Smooth muscle cell (in vitro differentiated cells): ENCODE results near the gene DGKZ. TPM values are rescaled to one million over a fixed set of nuclear protein-coding genes. Genes with fewer than 3 reads are reported as not detected.

ENCODE experiments used
- DNase-seq: peaks from one replicate; lab custom pipeline; 2025; ENCODE audit not compliant: unreplicated experiment; lab: John Stamatoyannopoulos, UW
- H2AFZ ChIP-seq: fragments of 200-600 bp; sonication (generic); 2 replicates; pipeline ENCODE4 v1.6.0; 2016; ENCODE audit warnings: antibody characterized with exemption, low read depth, mild to moderate bottlenecking
- H3F3A ChIP-seq: fragments of 200-600 bp; sonication (generic); 2 replicates; pipeline ENCODE4 v1.6.0; 2017; ENCODE audit warnings: antibody characterized with exemption, low read depth
- H3K27ac ChIP-seq: fragments of 200-600 bp; sonication (generic); 2 replicates; pipeline ENCODE4 v1.5.1; 2016; ENCODE audit warnings: low read depth, mild to moderate bottlenecking
- H3K27me3 ChIP-seq: fragments of 200-600 bp; sonication (generic); 2 replicates; pipeline ENCODE4 v1.6.1; 2016; ENCODE audit warnings: low read depth, mild to moderate bottlenecking
- H3K36me3 ChIP-seq: fragments of 200-600 bp; sonication (generic); 2 replicates; pipeline ENCODE4 v1.5.1; 2016; ENCODE audit warnings: low read depth
- H3K4me1 ChIP-seq: fragments of 200-600 bp; sonication (generic); 2 replicates; pipeline ENCODE4 v1.5.1; 2016; ENCODE audit warnings: low read depth
- H3K4me2 ChIP-seq: fragments of 200-600 bp; sonication (generic); 2 replicates; pipeline ENCODE4 v1.6.0; 2016; ENCODE audit warnings: mild to moderate bottlenecking
- H3K4me3 ChIP-seq: fragments of 200-600 bp; sonication (generic); 2 replicates; pipeline ENCODE4 v1.5.1; 2016; ENCODE audit warnings: mild to moderate bottlenecking
- H3K79me2 ChIP-seq: fragments of 200-600 bp; sonication (generic); 2 replicates; pipeline ENCODE4 v1.6.0; 2016; ENCODE audit warnings: low read depth, mild to moderate bottlenecking
- H3K9ac ChIP-seq: fragments of 200-600 bp; sonication (generic); 2 replicates; pipeline ENCODE4 v1.6.0; 2016; ENCODE audit warnings: low read depth
- H3K9me3 ChIP-seq: fragments of 200-600 bp; sonication (generic); replicated peaks from 2 replicates; pipeline ENCODE4 v1.5.1; 2016; ENCODE audit warnings: low read depth
- H4K20me1 ChIP-seq: fragments of 200-600 bp; sonication (generic); 2 replicates; pipeline ENCODE4 v1.6.0; 2016; ENCODE audit warnings: low read depth
- WGBS: methylation state at CpG from one replicate; pipeline ENCODE4 v1.1.7; 2016; ENCODE audit warnings: low lambda C conversion rate; 5-methylcytosine and 5-hydroxymethylcytosine counted together
- polyA plus RNA-seq: library from polyadenylated mRNA; unstranded; fragments of >200 nt; fragmentation: Nextera tagmentation; extraction: Ambion mirVana; gene quantifications from 2 replicates; pipeline ENCODE4 v1.2.1, GENCODE V29; 2016
- total RNA-seq: library from RNA; depleted of rRNA; stranded (reverse); fragments of >200 nt; gene quantifications from 2 replicates; pipeline ENCODE4 v1.2.3, GENCODE V29; 2014
- TF ChIP-seq, protein P1 (sequence below): fragments of 200-600 bp; sonication (generic); IDR thresholded peaks from 2 replicates; pipeline ENCODE4 v1.5.1; 2017; ENCODE audit warnings: borderline replicate concordance, mild to moderate bottlenecking, antibody characterized with exemption; ENCODE audit not compliant: insufficient read depth, poor library complexity, severe bottlenecking

The DGKZ gene
- total and polyA plus RNA-seq, 2 experiments from 2014 or later: 30.7 to 42.1 TPM

DNA sequence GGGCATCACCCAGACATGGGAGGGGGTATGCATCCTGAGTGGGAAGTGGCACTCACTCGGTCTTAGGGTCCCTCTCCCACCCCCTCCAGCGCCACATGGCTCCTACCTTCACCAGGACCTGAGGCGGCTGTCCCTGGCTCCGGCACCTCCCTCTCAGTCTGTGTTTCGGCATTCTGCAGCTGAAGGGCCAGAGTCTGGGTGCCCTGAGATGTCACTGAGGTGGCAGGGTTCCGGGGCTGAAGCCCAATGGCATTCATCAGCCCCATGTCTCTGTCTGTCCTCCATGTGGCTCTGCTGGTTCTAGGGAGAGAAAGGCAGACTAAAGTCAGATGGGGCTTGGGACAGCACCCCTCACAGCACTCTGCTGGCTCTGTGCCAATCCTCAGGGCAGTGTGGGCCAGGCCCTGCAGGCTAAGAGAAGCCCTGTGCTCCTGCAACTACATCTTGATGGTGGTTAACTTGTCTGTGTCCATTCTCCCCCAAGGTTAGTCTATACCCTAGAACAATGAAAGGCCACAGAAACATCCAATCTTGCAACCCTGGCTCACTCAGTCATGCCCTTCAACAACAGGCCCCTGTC, 61.2 kb downstream of the DGKZ start:
- no peak overlapping the region for H3K9ac ChIP-seq
- H3F3A ChIP-seq: no peaks in the 10 kb centered on the region
- H3K27me3 ChIP-seq: no peaks in the 10 kb centered on the region
- peaks cover 4% of the 10 kb centered on the region for H3K36me3 ChIP-seq
- TF ChIP-seq, protein P1, sequence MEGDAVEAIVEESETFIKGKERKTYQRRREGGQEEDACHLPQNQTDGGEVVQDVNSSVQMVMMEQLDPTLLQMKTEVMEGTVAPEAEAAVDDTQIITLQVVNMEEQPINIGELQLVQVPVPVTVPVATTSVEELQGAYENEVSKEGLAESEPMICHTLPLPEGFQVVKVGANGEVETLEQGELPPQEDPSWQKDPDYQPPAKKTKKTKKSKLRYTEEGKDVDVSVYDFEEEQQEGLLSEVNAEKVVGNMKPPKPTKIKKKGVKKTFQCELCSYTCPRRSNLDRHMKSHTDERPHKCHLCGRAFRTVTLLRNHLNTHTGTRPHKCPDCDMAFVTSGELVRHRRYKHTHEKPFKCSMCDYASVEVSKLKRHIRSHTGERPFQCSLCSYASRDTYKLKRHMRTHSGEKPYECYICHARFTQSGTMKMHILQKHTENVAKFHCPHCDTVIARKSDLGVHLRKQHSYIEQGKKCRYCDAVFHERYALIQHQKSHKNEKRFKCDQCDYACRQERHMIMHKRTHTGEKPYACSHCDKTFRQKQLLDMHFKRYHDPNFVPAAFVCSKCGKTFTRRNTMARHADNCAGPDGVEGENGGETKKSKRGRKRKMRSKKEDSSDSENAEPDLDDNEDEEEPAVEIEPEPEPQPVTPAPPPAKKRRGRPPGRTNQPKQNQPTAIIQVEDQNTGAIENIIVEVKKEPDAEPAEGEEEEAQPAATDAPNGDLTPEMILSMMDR: no peak
- no peaks in the 10 kb centered on the region for H4K20me1 ChIP-seq
- H3K79me2 ChIP-seq: no peaks in the 10 kb centered on the region
- H3K4me1 ChIP-seq: no peaks in the 10 kb centered on the region
- H3K27ac ChIP-seq: no peak overlapping the region
- no peaks in the 10 kb centered on the region for H3K9me3 ChIP-seq
- no peak overlapping the region for H3K4me2 ChIP-seq
- no peak for DNase-seq
- no peak overlapping the region for H2AFZ ChIP-seq
- no peak overlapping the region for H3K4me3 ChIP-seq
- 97% methylated on average over 6 of the region's 6 CpGs for WGBS

GRCh38 chr11:46410021-46410420, 62.8 kb downstream of the DGKZ start:
- DNase-seq: no peak
- H3K36me3 ChIP-seq: peaks cover 4% of the 10 kb centered on the region
- no peaks in the 10 kb centered on the region for H3K4me1 ChIP-seq
- no peak overlapping the region for H3K4me2 ChIP-seq
- H3K27me3 ChIP-seq: no peaks in the 10 kb centered on the region
- H3K4me3 ChIP-seq: no peak overlapping the region
- H3K27ac ChIP-seq: no peak overlapping the region
- no peaks in the 10 kb centered on the region for H3F3A ChIP-seq
- TF ChIP-seq, protein P1: peak; percentile 3
- no peaks in the 10 kb centered on the region for H3K9me3 ChIP-seq
- 85% methylated on average over 5 of the region's 5 CpGs for WGBS
- no peak overlapping the region for H3K9ac ChIP-seq
- no peaks in the 10 kb centered on the region for H3K79me2 ChIP-seq
- H2AFZ ChIP-seq: no peak overlapping the region
- H4K20me1 ChIP-seq: no peaks in the 10 kb centered on the region

GRCh38 chr11:46413760-46414465, 66.7 kb downstream of the DGKZ start:
- TF ChIP-seq, protein P1: no peak
- DNase-seq: no peak
- Histone ChIP-seq H3K4me1 (peaks cover 21% of the 10 kb centered on the region), H3K36me3 (no peaks in the 10 kb centered on the region), H3K9ac (no peak overlapping the region), H3K4me3 (no peak overlapping the region), H3K4me2 (no peak overlapping the region), H3K27ac (no peak overlapping the region), H3F3A (no peaks in the 10 kb centered on the region), H3K79me2 (no peaks in the 10 kb centered on the region), H3K27me3 (no peaks in the 10 kb centered on the region), H4K20me1 (peaks cover 4% of the 10 kb centered on the region), H3K9me3 (no peaks in the 10 kb centered on the region), H2AFZ (no peak overlapping the region)
- 98% methylated on average over 9 of the region's 9 CpGs for WGBS

DNA sequence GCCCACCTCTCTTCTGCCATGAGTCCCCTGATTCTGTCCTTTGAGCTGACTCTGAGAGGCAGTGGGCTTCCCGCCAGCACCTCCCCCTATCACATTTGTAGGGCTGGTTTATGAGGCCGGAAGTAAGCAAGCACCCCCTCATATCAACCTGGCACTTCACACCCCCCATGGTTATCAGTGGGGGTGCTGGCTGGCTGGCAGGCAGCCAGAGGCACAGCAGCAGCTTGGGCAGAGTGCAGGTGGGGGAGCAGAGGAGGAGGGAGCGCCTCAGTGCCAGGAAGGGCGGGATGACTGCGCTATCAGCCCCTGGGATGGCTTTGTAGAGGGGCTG, 67.2 kb downstream of the DGKZ start:
- Histone ChIP-seq H3K27ac (no peak overlapping the region), H4K20me1 (peaks cover 6% of the 10 kb centered on the region), H3K27me3 (no peaks in the 10 kb centered on the region), H3K4me2 (no peak overlapping the region), H3K36me3 (no peaks in the 10 kb centered on the region), H3K79me2 (no peaks in the 10 kb centered on the region), H3K4me1 (peaks cover 21% of the 10 kb centered on the region), H2AFZ (no peak overlapping the region), H3K4me3 (no peak overlapping the region), H3F3A (no peaks in the 10 kb centered on the region), H3K9ac (no peak overlapping the region), H3K9me3 (no peaks in the 10 kb centered on the region)
- WGBS: 96% methylated on average over 5 of the region's 5 CpGs
- no peak for DNase-seq
- TF ChIP-seq, protein P1: no peak
